PC-3 (cell line): ENCODE data around the gene ARL5C. TPM values are rescaled to one million over a fixed set of nuclear protein-coding genes. Genes with fewer than 3 reads are reported as not detected.

ENCODE experiments used
- ATAC-seq: fragments of 200-7000 bp; cut with Tn5 transposase; 2 replicates; pipeline ENCODE4 v1.9.1; 2020; ENCODE audit warnings: mild to moderate bottlenecking, moderate library complexity
- BruUV-seq: library from RNA; stranded (reverse); fragments of 400-500 nt; replicated peaks from 2 replicates; lab custom pipeline; 2021; lab: Mats Ljungman, UMichigan
- CTCF ChIA-PET: fragments of 300-600 bp; sonication (Branson Sonifier 250); formaldehyde crosslinking; loops from one replicate; lab custom pipeline; 2022; ENCODE audit warnings: antibody characterized with exemption; lab: Charles Lee
- POLR2A ChIA-PET: fragments of 300-600 bp; sonication (Branson Sonifier 250); formaldehyde crosslinking; loops from one replicate; lab custom pipeline; 2022; ENCODE audit warnings: antibody characterized with exemption; ENCODE audit not compliant: unreplicated experiment; lab: Charles Lee
- DNase-seq: peaks from one replicate; pipeline ENCODE4 v3.0.0-alpha.2; 2015
- H2AFZ ChIP-seq: fragments of 300-600 bp; sonication (generic); 2 replicates; pipeline ENCODE4 v1.6.0; 2016; ENCODE audit warnings: antibody characterized with exemption, low read length
- H3F3A ChIP-seq: fragments of 300-600 bp; sonication (generic); one replicate; pipeline ENCODE4 v1.6.0; 2017; ENCODE audit warnings: antibody characterized with exemption, low read length, control low read depth, mild to moderate bottlenecking; ENCODE audit not compliant: unreplicated experiment
- H3K27ac ChIP-seq: fragments of 300-600 bp; sonication (generic); 2 replicates; pipeline ENCODE4 v1.5.1; 2016; ENCODE audit warnings: mild to moderate bottlenecking, low read length
- H3K27me3 ChIP-seq: fragments of 300-600 bp; sonication (generic); 2 replicates; pipeline ENCODE4 v1.6.1; 2016; ENCODE audit warnings: low read length, mixed read lengths
- H3K36me3 ChIP-seq: fragments of 300-600 bp; sonication (generic); 2 replicates; pipeline ENCODE4 v1.6.1; 2016; ENCODE audit warnings: low read depth, mixed run types, low read length, mixed read lengths
- H3K4me1 ChIP-seq: fragments of 300-600 bp; sonication (generic); 2 replicates; pipeline ENCODE4 v1.5.1; 2016; ENCODE audit warnings: low read length; ENCODE audit not compliant: insufficient read depth
- H3K4me2 ChIP-seq: fragments of 300-600 bp; sonication (generic); 2 replicates; pipeline ENCODE4 v1.6.0; 2016; ENCODE audit warnings: low read length
- H3K4me3 ChIP-seq: fragments of 300-600 bp; sonication (generic); 2 replicates; pipeline ENCODE4 v1.5.1; 2016; ENCODE audit warnings: mild to moderate bottlenecking, low read length, mixed read lengths
- H3K79me2 ChIP-seq: fragments of 300-600 bp; sonication (generic); 2 replicates; pipeline ENCODE4 v1.6.1; 2017; ENCODE audit warnings: low read length, mixed read lengths
- H3K9ac ChIP-seq: fragments of 300-600 bp; sonication (generic); 2 replicates; pipeline ENCODE4 v1.6.0; 2016; ENCODE audit warnings: mild to moderate bottlenecking, low read length
- H3K9me2 ChIP-seq: fragments of 300-600 bp; sonication (generic); replicated peaks from 2 replicates; pipeline ENCODE4 v1.6.1; 2016; ENCODE audit warnings: mixed run types, low read length, mixed read lengths
- H3K9me3 ChIP-seq: fragments of 300-600 bp; sonication (generic); 2 replicates; pipeline ENCODE4 v1.6.1; 2016; ENCODE audit warnings: low read length, mixed read lengths
- H4K20me1 ChIP-seq: fragments of 300-600 bp; sonication (generic); 2 replicates; pipeline ENCODE4 v1.6.1; 2016; ENCODE audit warnings: low read length, mixed read lengths
- CTCF ChIP-seq: fragments of 300-600 bp; sonication (generic); conservative IDR thresholded peaks from 2 replicates; pipeline ENCODE4 v1.5.1; 2017; ENCODE audit warnings: antibody characterized with exemption, low read depth, mild to moderate bottlenecking, low read length
- EZH2 ChIP-seq: fragments of 300-600 bp; sonication (generic); IDR thresholded peaks from one replicate; pipeline ENCODE4 v1.6.1; 2017; ENCODE audit warnings: antibody characterized with exemption, mild to moderate bottlenecking, low read length; ENCODE audit not compliant: unreplicated experiment
- EZH2phosphoT487 ChIP-seq: fragments of 300-600 bp; sonication (generic); IDR thresholded peaks from 2 replicates; pipeline ENCODE4 v1.6.1; 2018; ENCODE audit warnings: mild to moderate bottlenecking, antibody characterized with exemption, low read length, borderline replicate concordance
- intact Hi-C: fragments of 100-400 bp; cut with micrococcal nuclease; formaldehyde crosslinking; loops from 2 replicates; pipeline ENCODE4 v1.9.0; 2023
- total RNA-seq: library from RNA; depleted of rRNA; stranded (reverse); fragments of >200 nt; gene quantifications from 2 replicates; pipeline ENCODE4 v1.2.3, GENCODE V29; 2014

ARL5C gene
- total RNA-seq, 1 experiment from 2014 or later, result not detected

- BruUV-seq, result no TSS peak
- H3K36me3 ChIP-seq, result no peaks in the 10 kb centered on the region
- intact Hi-C loops, result no loop called here
- no peaks in the 10 kb centered on the region for H3K9me3 ChIP-seq
- no peak overlapping the region for H3K27ac ChIP-seq
- peaks cover 6% of the 10 kb centered on the region; the same call in 1 of the 2 replicates for H3K27me3 ChIP-seq
- no peaks in the 10 kb centered on the region for H3F3A ChIP-seq
- no peaks in the 10 kb centered on the region for H4K20me1 ChIP-seq
- TF ChIP-seq EZH2phosphoT487 (no peak), EZH2 (no peak), CTCF (no peak)
- ATAC-seq, result no peak
- H2AFZ ChIP-seq, result no peak overlapping the region
- CTCF ChIA-PET, result no interaction called here
- POLR2A ChIA-PET, result no interaction called here
- H3K9ac ChIP-seq, result no peak overlapping the region
- no peak for DNase-seq
- H3K4me1 ChIP-seq, result peaks cover 7% of the 10 kb centered on the region
- H3K4me3 ChIP-seq, result no peak overlapping the region
- no peaks in the 10 kb centered on the region for H3K79me2 ChIP-seq
- H3K9me2 ChIP-seq, result no peaks in the 10 kb centered on the region
- H3K4me2 ChIP-seq, result no peak overlapping the region
Observed at GRCh38 chr17:39147221-39148185, 18.5 kb downstream of the ARL5C start.

- BruUV-seq, result no TSS peak
- H3K9me3 ChIP-seq, result no peaks in the 10 kb centered on the region
- ChIA-PET CTCF (interaction anchor here (0.7 kb wide), 1 partner anchor 38 kb away, joined by 7 read pairs; no protein-coding TSS in a partner anchor), POLR2A (no interaction called here)
- TF ChIP-seq EZH2phosphoT487 (no peak), CTCF (no peak), EZH2 (no peak)
- no peak overlapping the region for H3K4me2 ChIP-seq
- no peak overlapping the region for H2AFZ ChIP-seq
- no peaks in the 10 kb centered on the region for H3K4me1 ChIP-seq
- intact Hi-C loops, result no loop called here
- H3K27ac ChIP-seq, result no peak overlapping the region
- no peaks in the 10 kb centered on the region for H3F3A ChIP-seq
- no peak for ATAC-seq
- no peaks in the 10 kb centered on the region for H3K36me3 ChIP-seq
- H4K20me1 ChIP-seq, result no peaks in the 10 kb centered on the region
- no peaks in the 10 kb centered on the region for H3K9me2 ChIP-seq
- no peak overlapping the region for H3K4me3 ChIP-seq
- DNase-seq, result no peak
- peaks cover 6% of the 10 kb centered on the region; the same call in 1 of the 2 replicates for H3K27me3 ChIP-seq
- no peak overlapping the region for H3K9ac ChIP-seq
- H3K79me2 ChIP-seq, result no peaks in the 10 kb centered on the region
Observed at GRCh38 chr17:39146273-39146672, 19.7 kb downstream of the ARL5C start.

GRCh38 chr17:39145143-39145542, 20.8 kb downstream of the ARL5C start:
- H3K9me3 ChIP-seq, result no peaks in the 10 kb centered on the region
- no peaks in the 10 kb centered on the region for H3K4me1 ChIP-seq
- ATAC-seq (no peak), DNase-seq (no peak)
- ChIA-PET POLR2A (no interaction called here), CTCF (no interaction called here)
- H3K79me2 ChIP-seq, result no peaks in the 10 kb centered on the region
- no peak overlapping the region for H3K4me3 ChIP-seq
- no peaks in the 10 kb centered on the region for H3K36me3 ChIP-seq
- no peak overlapping the region for H2AFZ ChIP-seq
- no peaks in the 10 kb centered on the region for H4K20me1 ChIP-seq
- H3F3A ChIP-seq, result no peaks in the 10 kb centered on the region
- no peak for TF ChIP-seq CTCF
- no peak for TF ChIP-seq EZH2phosphoT487
- no peak for TF ChIP-seq EZH2
- no peak overlapping the region for H3K9ac ChIP-seq
- no peaks in the 10 kb centered on the region for H3K27me3 ChIP-seq
- no peaks in the 10 kb centered on the region for H3K9me2 ChIP-seq
- no TSS peak for BruUV-seq
- H3K27ac ChIP-seq, result no peak overlapping the region
- H3K4me2 ChIP-seq, result no peak overlapping the region
- intact Hi-C loops, result no loop called here
